ENCODE data around the gene DUT. TPM values are rescaled to one million over a fixed set of nuclear protein-coding genes. Genes with fewer than 3 reads are reported as not detected.
"Not testable (repeated sequence)": the region's sequence is repeated elsewhere in the genome, so short reads cannot be mapped to it uniquely, and the experiment has no call there.

Gene DUT
- total RNA-seq, 1 experiment from 2014 or later, result 81.1 TPM

DNA sequence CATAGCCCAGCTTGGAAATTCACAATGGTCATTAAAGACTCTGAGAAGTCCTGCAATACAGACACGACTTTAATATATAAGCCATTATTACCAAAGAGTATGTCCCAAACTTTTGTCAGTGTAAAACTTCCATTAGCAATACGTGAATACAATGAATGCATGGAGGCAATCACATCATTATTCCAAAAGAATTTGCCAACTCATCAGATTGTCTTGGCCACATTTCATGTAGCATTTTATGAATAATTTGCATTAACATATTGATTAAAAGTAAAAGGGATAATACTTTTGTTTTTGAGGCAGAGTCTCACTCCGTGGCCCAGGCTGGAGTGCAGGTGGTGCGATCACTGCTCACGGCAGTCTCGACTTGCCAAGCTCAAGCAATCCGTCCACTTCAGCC, 7.9 kb upstream of the DUT start:
- intact Hi-C loops (cut with micrococcal nuclease), result no loop called here
- TF ChIP-seq, protein P1, sequence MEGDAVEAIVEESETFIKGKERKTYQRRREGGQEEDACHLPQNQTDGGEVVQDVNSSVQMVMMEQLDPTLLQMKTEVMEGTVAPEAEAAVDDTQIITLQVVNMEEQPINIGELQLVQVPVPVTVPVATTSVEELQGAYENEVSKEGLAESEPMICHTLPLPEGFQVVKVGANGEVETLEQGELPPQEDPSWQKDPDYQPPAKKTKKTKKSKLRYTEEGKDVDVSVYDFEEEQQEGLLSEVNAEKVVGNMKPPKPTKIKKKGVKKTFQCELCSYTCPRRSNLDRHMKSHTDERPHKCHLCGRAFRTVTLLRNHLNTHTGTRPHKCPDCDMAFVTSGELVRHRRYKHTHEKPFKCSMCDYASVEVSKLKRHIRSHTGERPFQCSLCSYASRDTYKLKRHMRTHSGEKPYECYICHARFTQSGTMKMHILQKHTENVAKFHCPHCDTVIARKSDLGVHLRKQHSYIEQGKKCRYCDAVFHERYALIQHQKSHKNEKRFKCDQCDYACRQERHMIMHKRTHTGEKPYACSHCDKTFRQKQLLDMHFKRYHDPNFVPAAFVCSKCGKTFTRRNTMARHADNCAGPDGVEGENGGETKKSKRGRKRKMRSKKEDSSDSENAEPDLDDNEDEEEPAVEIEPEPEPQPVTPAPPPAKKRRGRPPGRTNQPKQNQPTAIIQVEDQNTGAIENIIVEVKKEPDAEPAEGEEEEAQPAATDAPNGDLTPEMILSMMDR (IDR thresholded peaks at IDR 0.05; ENCODE audit: unreplicated experiment), result no peak
- no TSS peak for BruUV-seq (replicated peaks)
- Mint-ChIP-seq H3K36me3 (ENCODE audit: insufficient read depth, unreplicated experiment) (no peaks in the 10 kb centered on the region), H3K9me3 (ENCODE audit: unreplicated experiment) (no peaks in the 10 kb centered on the region), H3K4me1 (ENCODE audit: insufficient read depth, unreplicated experiment) (no peaks in the 10 kb centered on the region), H3K27me3 (ENCODE audit: insufficient read depth, unreplicated experiment) (no peaks in the 10 kb centered on the region), H3K4me3 (ENCODE audit: unreplicated experiment) (no peak overlapping the region), H3K27ac (ENCODE audit: low read depth, unreplicated experiment) (no peak overlapping the region)
- CTCF ChIA-PET, result no interaction called here
- POLR2A ChIA-PET, result no interaction called here
- no peak for DNase-seq (ENCODE audit: unreplicated experiment)

DNA sequence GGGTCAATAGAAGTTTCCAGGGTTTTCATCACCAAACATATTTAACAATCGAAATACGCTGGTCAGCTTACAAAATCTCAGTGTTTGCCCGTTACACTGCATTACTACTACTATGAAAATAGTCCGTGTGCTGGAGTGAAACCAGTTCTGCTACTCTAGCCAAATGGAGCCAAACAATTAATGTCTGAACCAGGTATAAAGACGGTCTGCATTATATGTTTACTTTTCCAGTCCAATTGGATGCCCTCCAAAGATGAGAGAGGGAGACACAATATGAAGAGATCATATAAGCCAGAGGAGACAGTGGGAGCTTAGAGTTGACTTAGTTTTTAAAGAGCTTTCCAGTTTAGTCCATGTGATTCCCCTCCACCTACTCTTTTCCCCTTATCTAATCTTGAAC, 6.3 kb upstream of the DUT start:
- H3K9me3 Mint-ChIP-seq (ENCODE audit: unreplicated experiment), result no peaks in the 10 kb centered on the region
- TF ChIP-seq, protein P1 (IDR thresholded peaks at IDR 0.05; ENCODE audit: unreplicated experiment), result no peak
- ChIA-PET CTCF (interaction anchor here (0.6 to 0.8 kb wide), 3 partner anchors 12 to 1784 kb away, joined by 3 read pairs; no protein-coding TSS in a partner anchor), POLR2A (no interaction called here)
- no peak overlapping the region for H3K4me3 Mint-ChIP-seq (ENCODE audit: unreplicated experiment)
- no TSS peak for BruUV-seq (replicated peaks)
- no peaks in the 10 kb centered on the region for H3K27me3 Mint-ChIP-seq (ENCODE audit: insufficient read depth, unreplicated experiment)
- DNase-seq (ENCODE audit: unreplicated experiment), result no peak
- no peaks in the 10 kb centered on the region for H3K36me3 Mint-ChIP-seq (ENCODE audit: insufficient read depth, unreplicated experiment)
- H3K4me1 Mint-ChIP-seq (ENCODE audit: insufficient read depth, unreplicated experiment), result peaks cover 2% of the 10 kb centered on the region
- H3K27ac Mint-ChIP-seq (ENCODE audit: low read depth, unreplicated experiment), result no peak overlapping the region
- intact Hi-C loops (cut with micrococcal nuclease), result no loop called here

DNA sequence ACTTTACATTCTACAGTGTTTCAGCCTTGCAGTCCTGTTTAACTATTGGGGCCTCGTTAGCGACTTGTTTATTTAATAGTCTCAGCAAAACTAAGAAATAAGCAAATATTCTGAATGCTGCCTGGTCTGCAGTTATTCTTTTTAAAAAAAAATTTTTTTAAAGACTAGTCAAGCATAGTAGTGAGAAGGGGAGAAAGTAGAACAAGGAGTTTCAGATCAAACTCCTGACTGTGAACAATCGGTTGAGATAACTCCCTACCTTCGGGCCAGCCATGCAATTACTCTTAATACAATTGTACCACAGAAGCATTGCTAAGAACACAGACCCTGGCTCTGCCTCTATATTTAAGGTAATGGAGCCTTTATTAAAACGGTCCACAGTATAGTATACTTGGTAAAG, 5.8 kb upstream of the DUT start:
- peaks cover 6% of the 10 kb centered on the region for H3K4me1 Mint-ChIP-seq (ENCODE audit: insufficient read depth, unreplicated experiment)
- POLR2A ChIA-PET, result no interaction called here

DNA sequence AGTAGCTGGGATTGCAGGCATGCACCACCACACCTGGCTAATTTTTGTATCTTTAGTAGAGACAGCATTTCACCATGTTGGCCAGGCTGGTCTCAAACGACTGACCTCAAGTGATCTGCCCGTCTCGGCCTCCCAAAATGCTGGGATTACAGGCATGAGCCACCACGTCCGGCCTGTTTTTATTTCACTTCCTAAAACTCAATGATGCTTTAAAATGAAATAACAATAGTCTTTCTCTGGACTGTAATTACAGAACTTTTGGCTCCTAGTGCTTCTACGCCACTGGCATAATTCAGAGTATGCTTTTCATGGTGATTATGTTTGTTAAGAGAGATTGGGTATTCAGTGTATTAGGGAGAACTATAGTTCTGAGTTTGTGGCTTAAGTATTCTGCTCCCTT, 5.0 kb upstream of the DUT start:
- H3K36me3 Mint-ChIP-seq (ENCODE audit: insufficient read depth, unreplicated experiment); POLR2A ChIA-PET; H3K4me1 Mint-ChIP-seq (ENCODE audit: insufficient read depth, unreplicated experiment); H3K9me3 Mint-ChIP-seq (ENCODE audit: unreplicated experiment); H3K27me3 Mint-ChIP-seq (ENCODE audit: insufficient read depth, unreplicated experiment); H3K4me3 Mint-ChIP-seq (ENCODE audit: unreplicated experiment); H3K27ac Mint-ChIP-seq (ENCODE audit: low read depth, unreplicated experiment); DNase-seq (ENCODE audit: unreplicated experiment); BruUV-seq (replicated peaks); intact Hi-C loops (cut with micrococcal nuclease): not testable (repeated sequence)
- CTCF ChIA-PET, result interaction anchor here (0.7 to 1.2 kb wide), 2 partner anchors 40 to 534 kb away, joined by 3 read pairs; no protein-coding TSS in a partner anchor

More for the DNA sequence above, 5.8 kb upstream of the DUT start:
- DNase-seq (ENCODE audit: unreplicated experiment), result no peak
- no peaks in the 10 kb centered on the region for H3K36me3 Mint-ChIP-seq (ENCODE audit: insufficient read depth, unreplicated experiment)
- no peaks in the 10 kb centered on the region for H3K9me3 Mint-ChIP-seq (ENCODE audit: unreplicated experiment)
- no peak overlapping the region for H3K4me3 Mint-ChIP-seq (ENCODE audit: unreplicated experiment)
- no peaks in the 10 kb centered on the region for H3K27me3 Mint-ChIP-seq (ENCODE audit: insufficient read depth, unreplicated experiment)
- intact Hi-C loops (cut with micrococcal nuclease), result no loop called here
- no TSS peak for BruUV-seq (replicated peaks)
- no peak overlapping the region for H3K27ac Mint-ChIP-seq (ENCODE audit: low read depth, unreplicated experiment)
- CTCF ChIA-PET, result interaction anchor here (0.5 to 0.6 kb wide), 2 partner anchors 39 to 1783 kb away, joined by 3 read pairs; no protein-coding TSS in a partner anchor
- TF ChIP-seq, protein P1 (IDR thresholded peaks at IDR 0.05; ENCODE audit: unreplicated experiment), result no peak

Measured in MCF 10A (cell line).